Measurements from ENCODE around the gene KRI1.

The KRI1 gene

GRCh38 chr19:10566408-10566657 lies 523 bp upstream of the KRI1 start:
- H3K9me2 ChIP-seq (replicated peaks; ENCODE audit: insufficient read depth, low read length): no peaks in the 10 kb centered on the region
- peak overlapping the region; percentile 33 for H3K9ac ChIP-seq (ENCODE audit: low read length)
- H3K36me3 ChIP-seq (ENCODE audit: low read length): no peaks in the 10 kb centered on the region
- peak overlapping the region; percentile 37 for H3K4me3 ChIP-seq (ENCODE audit: insufficient read depth, low read length, poor library complexity, severe bottlenecking)
- no peak overlapping the region for H2AFZ ChIP-seq (ENCODE audit: low read depth, low read length, severe bottlenecking)
- H4K20me1 ChIP-seq (ENCODE audit: low read depth, low read length): no peaks in the 10 kb centered on the region
- no peaks in the 10 kb centered on the region for H3K9me3 ChIP-seq (ENCODE audit: insufficient read depth, low read length)
- no peaks in the 10 kb centered on the region for H3K27me3 ChIP-seq (ENCODE audit: low read length)
- peak overlapping the region; percentile 68 for H3K4me2 ChIP-seq (ENCODE audit: low read depth, low read length, poor library complexity, severe bottlenecking)
- TF ChIP-seq EZH2phosphoT487 (conservative IDR thresholded peaks at IDR 0.05; ENCODE audit: low read length): no peak
- peaks cover 14% of the 10 kb centered on the region for H3K79me2 ChIP-seq (ENCODE audit: insufficient read depth, low read length)
- peak overlapping the region; percentile 83 for H3K27ac ChIP-seq (ENCODE audit: low read depth, low read length)
- peaks cover 19% of the 10 kb centered on the region for H3F3A ChIP-seq (ENCODE audit: insufficient read depth)

- TF ChIP-seq EZH2phosphoT487 (conservative IDR thresholded peaks at IDR 0.05; ENCODE audit: low read length): no peak
- peak; percentile 37 for TF ChIP-seq CTCF (IDR thresholded peaks at IDR 0.05; ENCODE audit: insufficient read depth, low read length, poor library complexity, severe bottlenecking)
- peaks cover 14% of the 10 kb centered on the region for H3K79me2 ChIP-seq (ENCODE audit: insufficient read depth, low read length)
- no peaks in the 10 kb centered on the region for H4K20me1 ChIP-seq (ENCODE audit: low read depth, low read length)
- H3K27me3 ChIP-seq (ENCODE audit: low read length): no peaks in the 10 kb centered on the region
- H3F3A ChIP-seq (ENCODE audit: insufficient read depth): peaks cover 19% of the 10 kb centered on the region
- H3K9ac ChIP-seq (ENCODE audit: low read length): peak overlapping the region; percentile 90
- no peaks in the 10 kb centered on the region for H3K9me2 ChIP-seq (replicated peaks; ENCODE audit: insufficient read depth, low read length)
- no peaks in the 10 kb centered on the region for H3K36me3 ChIP-seq (ENCODE audit: low read length)
- no peaks in the 10 kb centered on the region for H3K9me3 ChIP-seq (ENCODE audit: insufficient read depth, low read length)
- peak overlapping the region; percentile 75 for H3K27ac ChIP-seq (ENCODE audit: low read depth, low read length)
- peak overlapping the region; percentile 28 for H2AFZ ChIP-seq (ENCODE audit: low read depth, low read length, severe bottlenecking)
- peak overlapping the region; percentile 89 for H3K4me2 ChIP-seq (ENCODE audit: low read depth, low read length, poor library complexity, severe bottlenecking)
- H3K4me3 ChIP-seq (ENCODE audit: insufficient read depth, low read length, poor library complexity, severe bottlenecking): peak overlapping the region; percentile 72
Observed at GRCh38 chr19:10565028-10565566, 713 bp downstream of the KRI1 start.

- no peaks in the 10 kb centered on the region for H3K36me3 ChIP-seq (ENCODE audit: low read length)
- H3K4me3 ChIP-seq (ENCODE audit: insufficient read depth, low read length, poor library complexity, severe bottlenecking): no peak overlapping the region
- H3K79me2 ChIP-seq (ENCODE audit: insufficient read depth, low read length): peaks cover 14% of the 10 kb centered on the region
- H3F3A ChIP-seq (ENCODE audit: insufficient read depth): peaks cover 14% of the 10 kb centered on the region
- no peaks in the 10 kb centered on the region for H3K27me3 ChIP-seq (ENCODE audit: low read length)
- no peak for TF ChIP-seq CTCF (IDR thresholded peaks at IDR 0.05; ENCODE audit: insufficient read depth, low read length, poor library complexity, severe bottlenecking)
- no peak for TF ChIP-seq EZH2phosphoT487 (conservative IDR thresholded peaks at IDR 0.05; ENCODE audit: low read length)
- no peaks in the 10 kb centered on the region for H3K9me2 ChIP-seq (replicated peaks; ENCODE audit: insufficient read depth, low read length)
- no peak overlapping the region for H3K9ac ChIP-seq (ENCODE audit: low read length)
- no peaks in the 10 kb centered on the region for H4K20me1 ChIP-seq (ENCODE audit: low read depth, low read length)
- H3K9me3 ChIP-seq (ENCODE audit: insufficient read depth, low read length): no peaks in the 10 kb centered on the region
- H3K27ac ChIP-seq (ENCODE audit: low read depth, low read length): no peak overlapping the region
- H3K4me2 ChIP-seq (ENCODE audit: low read depth, low read length, poor library complexity, severe bottlenecking): no peak overlapping the region
- no peak overlapping the region for H2AFZ ChIP-seq (ENCODE audit: low read depth, low read length, severe bottlenecking)
Observed at GRCh38 chr19:10562609-10563008, 3.2 kb downstream of the KRI1 start.

- H3K9me2 ChIP-seq (replicated peaks; ENCODE audit: insufficient read depth, low read length): no peaks in the 10 kb centered on the region
- no peaks in the 10 kb centered on the region for H3K9me3 ChIP-seq (ENCODE audit: insufficient read depth, low read length)
- peaks cover 10% of the 10 kb centered on the region for H3K79me2 ChIP-seq (ENCODE audit: insufficient read depth, low read length)
- no peak overlapping the region for H3K4me3 ChIP-seq (ENCODE audit: insufficient read depth, low read length, poor library complexity, severe bottlenecking)
- no peaks in the 10 kb centered on the region for H3K36me3 ChIP-seq (ENCODE audit: low read length)
- H3K27me3 ChIP-seq (ENCODE audit: low read length): no peaks in the 10 kb centered on the region
- TF ChIP-seq CTCF (IDR thresholded peaks at IDR 0.05; ENCODE audit: insufficient read depth, low read length, poor library complexity, severe bottlenecking) (no peak), EZH2phosphoT487 (conservative IDR thresholded peaks at IDR 0.05; ENCODE audit: low read length) (no peak)
- H3K27ac ChIP-seq (ENCODE audit: low read depth, low read length): no peak overlapping the region
- H3K9ac ChIP-seq (ENCODE audit: low read length): no peak overlapping the region
- no peaks in the 10 kb centered on the region for H4K20me1 ChIP-seq (ENCODE audit: low read depth, low read length)
- peaks cover 9% of the 10 kb centered on the region; the same call in 1 of the 2 replicates for H3F3A ChIP-seq (ENCODE audit: insufficient read depth)
- H2AFZ ChIP-seq (ENCODE audit: low read depth, low read length, severe bottlenecking): no peak overlapping the region
- H3K4me2 ChIP-seq (ENCODE audit: low read depth, low read length, poor library complexity, severe bottlenecking): no peak overlapping the region
Observed at GRCh38 chr19:10560154-10560553, 5.7 kb downstream of the KRI1 start.
